Nephron (organoid): ENCODE results near the gene KRTAP19-4.
A peak's percentile ranks its signal among the peaks of the same experiment; 100 is the strongest.

Source experiments
- H3K27ac Mint-ChIP-seq, 3 experiments: 2 replicates each; pipeline ENCODE4 v1.8.0; 2020; ENCODE audit warnings: mixed read lengths in 3 of 3, mild to moderate bottlenecking in 2 of 3, moderate library complexity in 1 of 3
- H3K27me3 Mint-ChIP-seq: 2 replicates; pipeline ENCODE4 v1.8.0; 2021; ENCODE audit warnings: low read depth, mild to moderate bottlenecking, moderate library complexity, mixed read lengths
- H3K36me3 Mint-ChIP-seq: 2 replicates; pipeline ENCODE4 v1.8.0; 2020; ENCODE audit warnings: low read depth, mixed read lengths
- H3K4me1 Mint-ChIP-seq: 2 replicates; pipeline ENCODE4 v1.8.0; 2020; ENCODE audit warnings: mixed read lengths
- H3K4me3 Mint-ChIP-seq, 3 experiments: 2 replicates each; pipeline ENCODE4 v1.8.0; 2020; ENCODE audit warnings: mild to moderate bottlenecking in 3 of 3, mixed read lengths in 3 of 3, moderate library complexity in 2 of 3
- H3K9me3 Mint-ChIP-seq: 2 replicates; pipeline ENCODE4 v1.8.0; 2020; ENCODE audit warnings: mixed read lengths
- CTCF ChIP-seq, 3 experiments: fragments of 200-600 bp; sonication (generic); IDR thresholded peaks; one replicate each; pipeline ENCODE4 v1.5.0; 2021; ENCODE audit warnings: antibody characterized with exemption in 3 of 3; ENCODE audit not compliant: unreplicated experiment in 3 of 3

KRTAP19-4 gene

GRCh38 chr21:30479259-30479658 lies 17.7 kb downstream of the KRTAP19-4 start:
- Mint-ChIP-seq H3K4me1 (peaks cover 5% of the 10 kb centered on the region), H3K27me3 (no peaks in the 10 kb centered on the region), H3K9me3 (no peaks in the 10 kb centered on the region), H3K27ac (no peak overlapping the region), H3K4me3 (no peak overlapping the region), H3K36me3 (no peaks in the 10 kb centered on the region)
- TF ChIP-seq CTCF (IDR thresholded peaks at IDR 0.05; ENCODE audit: unreplicated experiment in 3 of 3), result no peak

- Mint-ChIP-seq H3K4me1 (peaks cover 5% of the 10 kb centered on the region), H3K9me3 (no peaks in the 10 kb centered on the region), H3K4me3 (no peak overlapping the region), H3K27ac (no peak overlapping the region), H3K36me3 (no peaks in the 10 kb centered on the region), H3K27me3 (no peaks in the 10 kb centered on the region)
- TF ChIP-seq CTCF (IDR thresholded peaks at IDR 0.05; ENCODE audit: unreplicated experiment in 3 of 3), result no peak
Observed at GRCh38 chr21:30478004-30478403, 19.0 kb downstream of the KRTAP19-4 start.

GRCh38 chr21:30468900-30469714 lies 27.9 kb downstream of the KRTAP19-4 start:
- H3K4me3 Mint-ChIP-seq, result no peak overlapping the region

GRCh38 chr21:30463713-30464112 lies 33.3 kb downstream of the KRTAP19-4 start:
- peak; percentile 33 to 45 (median 36) for TF ChIP-seq CTCF (IDR thresholded peaks at IDR 0.05; ENCODE audit: unreplicated experiment in 3 of 3)
- Mint-ChIP-seq H3K27ac (no peak overlapping the region), H3K4me1 (no peaks in the 10 kb centered on the region), H3K36me3 (no peaks in the 10 kb centered on the region), H3K9me3 (no peaks in the 10 kb centered on the region), H3K4me3 (no peak overlapping the region), H3K27me3 (no peaks in the 10 kb centered on the region)

More at GRCh38 chr21:30468900-30469714, 27.9 kb downstream of the KRTAP19-4 start:
- H3K27me3 Mint-ChIP-seq, result no peaks in the 10 kb centered on the region
- no peaks in the 10 kb centered on the region for H3K36me3 Mint-ChIP-seq
- H3K4me1 Mint-ChIP-seq, result no peaks in the 10 kb centered on the region
- no peaks in the 10 kb centered on the region for H3K9me3 Mint-ChIP-seq
- no peak for TF ChIP-seq CTCF (IDR thresholded peaks at IDR 0.05; ENCODE audit: unreplicated experiment in 3 of 3)
- H3K27ac Mint-ChIP-seq, result peak overlapping the region in 1 of 3 experiments; percentile 27

- Mint-ChIP-seq H3K4me3 (no peak overlapping the region), H3K9me3 (no peaks in the 10 kb centered on the region), H3K27me3 (no peaks in the 10 kb centered on the region), H3K27ac (no peak overlapping the region), H3K36me3 (no peaks in the 10 kb centered on the region), H3K4me1 (no peaks in the 10 kb centered on the region)
- no peak for TF ChIP-seq CTCF (IDR thresholded peaks at IDR 0.05; ENCODE audit: unreplicated experiment in 3 of 3)
Observed at GRCh38 chr21:30448514-30448913, 48.5 kb downstream of the KRTAP19-4 start.

GRCh38 chr21:30447056-30447455 lies 49.9 kb downstream of the KRTAP19-4 start:
- Mint-ChIP-seq H3K27ac (peak overlapping the region in 1 of 3 experiments; percentile 84), H3K4me1 (no peaks in the 10 kb centered on the region), H3K9me3 (no peaks in the 10 kb centered on the region), H3K27me3 (no peaks in the 10 kb centered on the region), H3K36me3 (no peaks in the 10 kb centered on the region), H3K4me3 (no peak overlapping the region)
- no peak for TF ChIP-seq CTCF (IDR thresholded peaks at IDR 0.05; ENCODE audit: unreplicated experiment in 3 of 3)
